HepG2 (cell line): ENCODE data around the gene KCNK10. TPM values are rescaled to one million over a fixed set of nuclear protein-coding genes. Genes with fewer than 3 reads are reported as not detected.

Source experiments
- FOXJ3 ChIP-seq: sonication (generic); formaldehyde crosslinking; IDR thresholded peaks from 2 replicates; pipeline ENCODE4 v1.4.0; 2020; ENCODE audit warnings: missing genetic modification reagents, mild to moderate bottlenecking, borderline replicate concordance
- HDAC2 ChIP-seq: sonication (generic); formaldehyde crosslinking; IDR thresholded peaks from 2 replicates; pipeline ENCODE4 v1.4.0; 2020; ENCODE audit warnings: missing genetic modification reagents
- HOXA7 ChIP-seq: sonication (generic); formaldehyde crosslinking; IDR thresholded peaks from 2 replicates; pipeline ENCODE4 v1.8.1; 2022; ENCODE audit warnings: mild to moderate bottlenecking, missing genetic modification reagents, moderate library complexity
- TEAD3 ChIP-seq: optimal IDR thresholded peaks from 2 replicates; pipeline ENCODE3; 2016; ENCODE audit warnings: borderline replicate concordance
- ZIK1 ChIP-seq: sonication (generic); formaldehyde crosslinking; IDR thresholded peaks from 2 replicates; pipeline ENCODE4 v1.5.0; 2020; ENCODE audit warnings: mild to moderate bottlenecking, low read depth, missing genetic modification reagents, borderline replicate concordance
- ZNF331 ChIP-seq: sonication (generic); formaldehyde crosslinking; IDR thresholded peaks from 2 replicates; pipeline ENCODE4 v1.4.0; 2020; ENCODE audit warnings: missing genetic modification reagents
- ZNF883 ChIP-seq: sonication (generic); formaldehyde crosslinking; IDR thresholded peaks from 2 replicates; pipeline ENCODE4 v1.5.1; 2020; ENCODE audit warnings: mild to moderate bottlenecking, missing genetic modification reagents; ENCODE audit errors: not compliant biosample characterization
- polyA plus RNA-seq, 8 experiments: library from polyadenylated mRNA; depleted of rRNA in 3 of 8; stranded (reverse) in 7 of 8; unstranded in 1 of 8; fragments of >200 nt; fragmentation: Illumina TruSeq in 4 of 8; extraction: Trizol in 4 of 8; gene quantifications; 2 replicates each; pipeline versions ENCODE4 v1.2.1 to v1.2.3, GENCODE V29; 2011 to 2016; ENCODE audit warnings: low read depth in 4 of 8, missing spikeins in 1 of 8, mixed read lengths in 1 of 8; ENCODE audit not compliant: insufficient read depth in 1 of 8
- total RNA-seq, 5 experiments: library from RNA; depleted of rRNA; stranded (reverse); fragments of >200 nt; fragmentation: Illumina TruSeq; extraction: Trizol; gene quantifications; 2 replicates each; pipeline ENCODE4 v1.2.3, GENCODE V29; 2016; ENCODE audit warnings: low read depth in 1 of 5
- TF ChIP-seq, protein P1 (sequence below): sonication (generic); formaldehyde crosslinking; IDR thresholded peaks from 2 replicates; pipeline ENCODE4 v1.4.0; 2020; ENCODE audit warnings: missing genetic modification reagents, borderline replicate concordance
- TF ChIP-seq, protein P2 (sequence below): sonication (generic); formaldehyde crosslinking; IDR thresholded peaks from 2 replicates; pipeline ENCODE4 v1.4.0; 2020; ENCODE audit warnings: missing genetic modification reagents, mild to moderate bottlenecking, borderline replicate concordance

The KCNK10 gene
- total and polyA plus RNA-seq, 2 of the 13 experiments (the other 11 are each of a cell fraction or from before 2014, with no cell fraction given) = not detected

DNA sequence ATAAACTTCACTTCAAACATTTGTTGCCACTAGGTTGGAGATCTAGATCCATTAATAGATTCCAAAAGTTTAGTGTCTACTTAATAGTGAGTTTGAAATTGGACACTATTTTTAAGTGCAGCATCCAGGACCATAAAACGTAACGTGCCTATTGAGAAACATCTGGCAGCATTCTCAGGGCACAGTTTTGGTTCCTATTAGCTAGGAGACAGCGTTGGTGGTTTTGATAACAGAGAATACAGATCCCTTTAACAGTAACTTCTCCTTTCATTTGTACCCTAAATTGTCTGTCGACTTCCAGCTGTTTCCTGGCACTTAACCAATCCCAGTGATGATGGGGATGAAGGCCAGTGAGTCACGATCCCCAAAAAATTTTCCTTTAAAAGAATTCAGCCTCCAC lies 25.8 kb downstream of the KCNK10 start (continued):
- TF ChIP-seq, protein P1, sequence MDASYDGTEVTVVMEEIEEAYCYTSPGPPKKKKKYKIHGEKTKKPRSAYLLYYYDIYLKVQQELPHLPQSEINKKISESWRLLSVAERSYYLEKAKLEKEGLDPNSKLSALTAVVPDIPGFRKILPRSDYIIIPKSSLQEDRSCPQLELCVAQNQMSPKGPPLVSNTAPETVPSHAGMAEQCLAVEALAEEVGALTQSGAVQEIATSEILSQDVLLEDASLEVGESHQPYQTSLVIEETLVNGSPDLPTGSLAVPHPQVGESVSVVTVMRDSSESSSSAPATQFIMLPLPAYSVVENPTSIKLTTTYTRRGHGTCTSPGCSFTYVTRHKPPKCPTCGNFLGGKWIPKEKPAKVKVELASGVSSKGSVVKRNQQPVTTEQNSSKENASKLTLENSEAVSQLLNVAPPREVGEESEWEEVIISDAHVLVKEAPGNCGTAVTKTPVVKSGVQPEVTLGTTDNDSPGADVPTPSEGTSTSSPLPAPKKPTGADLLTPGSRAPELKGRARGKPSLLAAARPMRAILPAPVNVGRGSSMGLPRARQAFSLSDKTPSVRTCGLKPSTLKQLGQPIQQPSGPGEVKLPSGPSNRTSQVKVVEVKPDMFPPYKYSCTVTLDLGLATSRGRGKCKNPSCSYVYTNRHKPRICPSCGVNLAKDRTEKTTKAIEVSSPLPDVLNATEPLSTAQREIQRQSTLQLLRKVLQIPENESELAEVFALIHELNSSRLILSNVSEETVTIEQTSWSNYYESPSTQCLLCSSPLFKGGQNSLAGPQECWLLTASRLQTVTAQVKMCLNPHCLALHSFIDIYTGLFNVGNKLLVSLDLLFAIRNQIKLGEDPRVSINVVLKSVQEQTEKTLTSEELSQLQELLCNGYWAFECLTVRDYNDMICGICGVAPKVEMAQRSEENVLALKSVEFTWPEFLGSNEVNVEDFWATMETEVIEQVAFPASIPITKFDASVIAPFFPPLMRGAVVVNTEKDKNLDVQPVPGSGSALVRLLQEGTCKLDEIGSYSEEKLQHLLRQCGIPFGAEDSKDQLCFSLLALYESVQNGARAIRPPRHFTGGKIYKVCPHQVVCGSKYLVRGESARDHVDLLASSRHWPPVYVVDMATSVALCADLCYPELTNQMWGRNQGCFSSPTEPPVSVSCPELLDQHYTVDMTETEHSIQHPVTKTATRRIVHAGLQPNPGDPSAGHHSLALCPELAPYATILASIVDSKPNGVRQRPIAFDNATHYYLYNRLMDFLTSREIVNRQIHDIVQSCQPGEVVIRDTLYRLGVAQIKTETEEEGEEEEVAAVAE (CRISPR knock-in tag) = no peak
- TF ChIP-seq ZNF331 (no peak), ZNF883 (CRISPR knock-in tag) (no peak), HDAC2 (CRISPR knock-in tag) (no peak), TEAD3 (CRISPR knock-in tag) (no peak), HOXA7 (CRISPR knock-in tag) (no peak), FOXJ3 (CRISPR knock-in tag) (no peak), ZIK1 (CRISPR knock-in tag) (no peak)
- TF ChIP-seq, protein P2, sequence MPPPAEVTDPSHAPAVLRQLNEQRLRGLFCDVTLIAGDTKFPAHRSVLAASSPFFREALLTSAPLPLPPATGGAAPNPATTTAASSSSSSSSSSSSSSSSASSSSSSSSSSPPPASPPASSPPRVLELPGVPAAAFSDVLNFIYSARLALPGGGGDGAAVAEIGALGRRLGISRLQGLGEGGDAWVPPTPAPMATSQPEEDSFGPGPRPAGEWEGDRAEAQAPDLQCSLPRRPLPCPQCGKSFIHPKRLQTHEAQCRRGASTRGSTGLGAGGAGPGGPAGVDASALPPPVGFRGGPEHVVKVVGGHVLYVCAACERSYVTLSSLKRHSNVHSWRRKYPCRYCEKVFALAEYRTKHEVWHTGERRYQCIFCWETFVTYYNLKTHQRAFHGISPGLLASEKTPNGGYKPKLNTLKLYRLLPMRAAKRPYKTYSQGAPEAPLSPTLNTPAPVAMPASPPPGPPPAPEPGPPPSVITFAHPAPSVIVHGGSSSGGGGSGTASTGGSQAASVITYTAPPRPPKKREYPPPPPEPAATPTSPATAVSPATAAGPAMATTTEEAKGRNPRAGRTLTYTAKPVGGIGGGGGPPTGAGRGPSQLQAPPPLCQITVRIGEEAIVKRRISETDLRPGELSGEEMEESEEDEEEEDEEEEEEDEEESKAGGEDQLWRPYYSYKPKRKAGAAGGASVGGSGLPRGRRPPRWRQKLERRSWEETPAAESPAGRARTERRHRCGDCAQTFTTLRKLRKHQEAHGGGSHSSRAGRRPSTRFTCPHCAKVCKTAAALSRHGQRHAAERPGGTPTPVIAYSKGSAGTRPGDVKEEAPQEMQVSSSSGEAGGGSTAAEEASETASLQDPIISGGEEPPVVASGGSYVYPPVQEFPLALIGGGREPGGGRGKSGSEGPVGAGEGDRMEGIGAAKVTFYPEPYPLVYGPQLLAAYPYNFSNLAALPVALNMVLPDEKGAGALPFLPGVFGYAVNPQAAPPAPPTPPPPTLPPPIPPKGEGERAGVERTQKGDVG (CRISPR knock-in tag) = no peak
